Liver (tissue), 9 donors: ENCODE measurements around the gene DNAJC8. TPM values are rescaled to one million over a fixed set of nuclear protein-coding genes. Genes with fewer than 3 reads are reported as not detected.

Source experiments
- DNase-seq: peaks from one replicate; pipeline ENCODE4 v3.0.0-alpha.2; 2017; ENCODE audit warnings: low spot score
- H3K27ac ChIP-seq, 2 donors: one replicate each; pipeline ENCODE4 v1.7.0; 2013; ENCODE audit warnings: inconsistent platforms in 2 of 2, low read length in 2 of 2, control low read depth in 1 of 2, low read depth in 1 of 2, mild to moderate bottlenecking in 1 of 2
- H3K27me3 ChIP-seq, 4 donors: one replicate each; pipeline versions ENCODE4 v1.6.1 to v1.7.0; 2013; ENCODE audit warnings: low read length in 3 of 4, inconsistent platforms in 1 of 4, mild to moderate bottlenecking in 1 of 4, moderate library complexity in 1 of 4; ENCODE audit not compliant: control insufficient read depth in 4 of 4, insufficient read depth in 4 of 4
- H3K36me3 ChIP-seq, 4 donors: one replicate each; pipeline versions ENCODE4 v1.6.1 to v1.7.0; 2013; ENCODE audit warnings: low read length in 3 of 4, mild to moderate bottlenecking in 3 of 4, low read depth in 1 of 4, moderate library complexity in 1 of 4; ENCODE audit not compliant: control insufficient read depth in 4 of 4, insufficient read depth in 3 of 4
- H3K4me1 ChIP-seq, 4 donors: one replicate each; pipeline versions ENCODE4 v1.6.1 to v1.7.0; 2013; ENCODE audit warnings: low read length in 3 of 4, mild to moderate bottlenecking in 3 of 4, moderate library complexity in 1 of 4; ENCODE audit not compliant: control insufficient read depth in 4 of 4, insufficient read depth in 4 of 4
- H3K4me3 ChIP-seq, 3 donors: one replicate each; pipeline versions ENCODE4 v1.6.1 to v1.7.0; 2013; ENCODE audit warnings: low read length in 3 of 3, control low read depth in 1 of 3, low read depth in 1 of 3, mild to moderate bottlenecking in 1 of 3
- H3K9ac ChIP-seq, 2 donors: one replicate each; pipeline ENCODE4 v1.7.0; 2013; ENCODE audit warnings: low read length in 2 of 2, mild to moderate bottlenecking in 2 of 2, moderate library complexity in 2 of 2, control low read depth in 1 of 2, low read depth in 1 of 2
- H3K9me3 ChIP-seq, 4 donors: one replicate each; pipeline versions ENCODE4 v1.6.1 to v1.7.0; 2013; ENCODE audit warnings: low read length in 3 of 4; ENCODE audit not compliant: control insufficient read depth in 4 of 4
- FOXA2 ChIP-seq: IDR thresholded peaks from 2 replicates; pipeline ENCODE4 v1.6.1; 2016; ENCODE audit warnings: antibody characterized with exemption
- GABPA ChIP-seq, 2 donors: IDR thresholded peaks in 1 of 2; conservative IDR thresholded peaks in 1 of 2; 2 replicates each; pipeline ENCODE4 v1.6.1; 2016; ENCODE audit warnings: antibody characterized with exemption in 2 of 2, mild to moderate bottlenecking in 1 of 2, moderate library complexity in 1 of 2
- HNF4A ChIP-seq, 2 donors: conservative IDR thresholded peaks; 2 replicates each; pipeline ENCODE4 v1.6.1; 2016; ENCODE audit warnings: antibody characterized with exemption in 2 of 2, mild to moderate bottlenecking in 2 of 2
- HNF4G ChIP-seq: IDR thresholded peaks from 2 replicates; pipeline ENCODE4 v1.6.1; 2016; ENCODE audit warnings: antibody characterized with exemption
- JUND ChIP-seq, 2 donors: IDR thresholded peaks; 2 replicates each; pipeline ENCODE4 v1.6.1; 2016; ENCODE audit warnings: antibody characterized with exemption in 2 of 2
- NR2F2 ChIP-seq: IDR thresholded peaks from 2 replicates; pipeline ENCODE4 v1.6.1; 2016; ENCODE audit warnings: antibody characterized with exemption
- RAD21 ChIP-seq, 2 donors: IDR thresholded peaks; 2 replicates each; pipeline ENCODE4 v1.6.1; 2016; ENCODE audit warnings: antibody characterized with exemption in 2 of 2, mild to moderate bottlenecking in 2 of 2
- RXRA ChIP-seq, 2 donors: IDR thresholded peaks; 2 replicates each; pipeline ENCODE4 v1.6.1; 2017 to 2018; ENCODE audit warnings: antibody characterized with exemption in 2 of 2, mild to moderate bottlenecking in 1 of 2
- SP1 ChIP-seq: IDR thresholded peaks from 2 replicates; pipeline ENCODE4 v1.6.1; 2018; ENCODE audit warnings: antibody characterized with exemption, mild to moderate bottlenecking
- TAF1 ChIP-seq: conservative IDR thresholded peaks from 2 replicates; pipeline ENCODE4 v1.6.1; 2016; ENCODE audit warnings: antibody characterized with exemption, mild to moderate bottlenecking
- YY1 ChIP-seq: IDR thresholded peaks from 2 replicates; pipeline ENCODE4 v1.6.1; 2016; ENCODE audit warnings: antibody characterized with exemption, mild to moderate bottlenecking
- WGBS: extraction: QIAGEN DNeasy Blood & Tissue Kit; methylation state at CpG from one replicate; pipeline ENCODE4 v1.1.7; 2013; 5-methylcytosine and 5-hydroxymethylcytosine counted together
- polyA plus RNA-seq, 2 donors: library from polyadenylated mRNA; stranded (reverse) in 1 of 2; unstranded in 1 of 2; fragments of 200-250 nt in 1 of 2; fragments of >200 nt in 1 of 2; fragmentation: Nextera tagmentation in 1 of 2; extraction: Ambion mirVana in 1 of 2; gene quantifications; one replicate each; pipeline versions ENCODE4 v1.2.1 to v1.2.3, GENCODE V29; 2013 to 2015
- total RNA-seq, 2 donors: library from RNA; depleted of rRNA; stranded (reverse); fragments of >200 nt; gene quantifications; one replicate each; pipeline ENCODE4 v1.2.3, GENCODE V29; 2014
- TF ChIP-seq, protein P1 (sequence below): IDR thresholded peaks from 2 replicates; pipeline ENCODE4 v1.6.1; 2016; ENCODE audit warnings: antibody characterized with exemption
- TF ChIP-seq, protein P2 (sequence below): IDR thresholded peaks from 2 replicates; pipeline ENCODE4 v1.6.1; 2016; ENCODE audit warnings: antibody characterized with exemption
- TF ChIP-seq, protein P3 (sequence below): IDR thresholded peaks from 2 replicates; pipeline ENCODE4 v1.6.1; 2016; ENCODE audit warnings: antibody characterized with exemption
- TF ChIP-seq, protein P4 (sequence below): IDR thresholded peaks from 2 replicates; pipeline ENCODE4 v1.6.1; 2016; ENCODE audit warnings: antibody characterized with exemption, mild to moderate bottlenecking
- donor health status: healthy.
- donor health status: healthy.
- donor health status: healthy.
- donor health status: healthy.
- donor health status: healthy.

DNAJC8 gene
- total and polyA plus RNA-seq, 4 donors = 14.9 to 38.6 (median 25.2) TPM

DNA sequence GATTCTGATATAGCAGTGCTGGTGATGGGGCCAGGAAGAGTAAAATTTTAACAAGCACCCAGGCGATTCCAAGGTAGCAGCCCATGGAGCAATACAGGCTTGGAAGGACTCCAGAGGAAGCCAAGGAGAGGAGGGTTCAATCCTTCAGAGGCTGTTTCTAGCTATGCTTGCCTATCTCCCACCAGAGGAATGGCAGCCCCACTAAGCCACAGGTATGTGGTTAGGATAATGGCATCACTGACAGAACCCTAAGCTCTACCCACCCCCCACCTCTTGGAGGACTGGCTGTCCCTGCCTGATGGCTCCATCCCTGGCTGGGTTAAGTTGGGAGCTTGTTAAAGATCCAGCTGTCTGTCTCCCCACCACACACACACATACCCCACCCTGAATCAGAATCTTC, 37.0 kb downstream of the DNAJC8 start:
- Histone ChIP-seq H3K27ac (no peak overlapping the region), H3K36me3 (peaks cover 0 to 23% (median 9%) of the 10 kb centered on the region in 4 donors), H3K9me3 (no peaks in the 10 kb centered on the region), H3K9ac (no peak overlapping the region), H3K4me1 (peaks cover 0 to 9% (median 2%) of the 10 kb centered on the region in 4 donors), H3K4me3 (no peak overlapping the region), H3K27me3 (no peaks in the 10 kb centered on the region)
- WGBS = 44% methylated on average over 1 of the region's 1 CpG
- no peak for DNase-seq
- TF ChIP-seq GABPA (IDR thresholded peaks at IDR 0.05 in 1 of 2, conservative IDR thresholded peaks at IDR 0.05 in 1 of 2) = no peak
- no peak for TF ChIP-seq HNF4G
- no peak for TF ChIP-seq YY1
- TF ChIP-seq SP1 = no peak
- TF ChIP-seq TAF1 = no peak
- TF ChIP-seq, protein P1, sequence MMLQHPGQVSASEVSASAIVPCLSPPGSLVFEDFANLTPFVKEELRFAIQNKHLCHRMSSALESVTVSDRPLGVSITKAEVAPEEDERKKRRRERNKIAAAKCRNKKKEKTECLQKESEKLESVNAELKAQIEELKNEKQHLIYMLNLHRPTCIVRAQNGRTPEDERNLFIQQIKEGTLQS = no peak
- TF ChIP-seq, protein P2, sequence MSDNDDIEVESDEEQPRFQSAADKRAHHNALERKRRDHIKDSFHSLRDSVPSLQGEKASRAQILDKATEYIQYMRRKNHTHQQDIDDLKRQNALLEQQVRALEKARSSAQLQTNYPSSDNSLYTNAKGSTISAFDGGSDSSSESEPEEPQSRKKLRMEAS = no peak
- no peak for TF ChIP-seq HNF4A (conservative IDR thresholded peaks at IDR 0.05)
- TF ChIP-seq FOXA2 = no peak
- TF ChIP-seq RAD21 (IDR thresholded peaks at IDR 0.05) = no peak

DNA sequence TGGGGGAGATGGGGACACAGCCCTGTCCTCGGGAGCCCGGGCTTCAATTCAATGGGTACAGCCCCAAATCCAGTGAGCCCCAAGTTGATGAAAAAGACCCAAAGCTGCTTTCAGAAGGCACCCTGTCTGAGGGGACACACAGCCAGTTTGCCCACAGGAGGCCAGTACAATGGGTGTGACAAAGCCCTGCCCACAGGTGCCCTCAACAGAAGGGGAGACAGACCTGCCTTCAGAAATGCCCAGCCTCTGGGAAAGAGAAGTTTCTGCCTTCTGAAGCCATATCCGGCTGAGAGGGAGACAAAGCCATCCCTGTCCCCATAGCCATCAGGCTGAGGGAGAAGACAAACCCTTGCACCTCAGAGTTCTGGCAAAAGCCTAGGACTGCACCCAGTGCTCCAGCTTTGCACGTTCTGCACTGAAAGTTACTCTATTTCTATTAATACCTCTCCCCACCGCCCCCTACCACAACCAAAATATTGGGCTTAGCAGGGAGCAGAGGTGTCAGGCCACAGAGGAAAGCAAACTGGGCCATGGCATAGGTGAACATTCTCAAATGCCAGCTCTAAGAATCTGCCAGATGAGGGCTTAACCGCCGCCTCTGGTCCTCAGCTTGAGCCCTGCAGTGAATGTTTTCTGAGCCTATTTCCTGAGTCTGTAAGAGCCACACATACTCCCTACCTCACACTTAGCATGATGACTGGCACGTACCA, 38.3 kb downstream of the DNAJC8 start:
- WGBS = 89% methylated on average over 8 of the region's 8 CpGs
- Histone ChIP-seq H3K9ac (no peak overlapping the region), H3K27ac (no peak overlapping the region), H3K4me3 (no peak overlapping the region), H3K27me3 (no peaks in the 10 kb centered on the region), H3K4me1 (peaks cover 0 to 3% (median 0%) of the 10 kb centered on the region in 4 donors), H3K9me3 (no peaks in the 10 kb centered on the region), H3K36me3 (peaks cover 0 to 12% (median 5%) of the 10 kb centered on the region in 4 donors)
- DNase-seq = no peak
- TF ChIP-seq RAD21 (IDR thresholded peaks at IDR 0.05) = no peak
- no peak for TF ChIP-seq RXRA (IDR thresholded peaks at IDR 0.05)
- TF ChIP-seq, protein P3, sequence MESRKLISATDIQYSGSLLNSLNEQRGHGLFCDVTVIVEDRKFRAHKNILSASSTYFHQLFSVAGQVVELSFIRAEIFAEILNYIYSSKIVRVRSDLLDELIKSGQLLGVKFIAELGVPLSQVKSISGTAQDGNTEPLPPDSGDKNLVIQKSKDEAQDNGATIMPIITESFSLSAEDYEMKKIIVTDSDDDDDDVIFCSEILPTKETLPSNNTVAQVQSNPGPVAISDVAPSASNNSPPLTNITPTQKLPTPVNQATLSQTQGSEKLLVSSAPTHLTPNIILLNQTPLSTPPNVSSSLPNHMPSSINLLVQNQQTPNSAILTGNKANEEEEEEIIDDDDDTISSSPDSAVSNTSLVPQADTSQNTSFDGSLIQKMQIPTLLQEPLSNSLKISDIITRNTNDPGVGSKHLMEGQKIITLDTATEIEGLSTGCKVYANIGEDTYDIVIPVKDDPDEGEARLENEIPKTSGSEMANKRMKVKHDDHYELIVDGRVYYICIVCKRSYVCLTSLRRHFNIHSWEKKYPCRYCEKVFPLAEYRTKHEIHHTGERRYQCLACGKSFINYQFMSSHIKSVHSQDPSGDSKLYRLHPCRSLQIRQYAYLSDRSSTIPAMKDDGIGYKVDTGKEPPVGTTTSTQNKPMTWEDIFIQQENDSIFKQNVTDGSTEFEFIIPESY = no peak
- TF ChIP-seq, protein P4, sequence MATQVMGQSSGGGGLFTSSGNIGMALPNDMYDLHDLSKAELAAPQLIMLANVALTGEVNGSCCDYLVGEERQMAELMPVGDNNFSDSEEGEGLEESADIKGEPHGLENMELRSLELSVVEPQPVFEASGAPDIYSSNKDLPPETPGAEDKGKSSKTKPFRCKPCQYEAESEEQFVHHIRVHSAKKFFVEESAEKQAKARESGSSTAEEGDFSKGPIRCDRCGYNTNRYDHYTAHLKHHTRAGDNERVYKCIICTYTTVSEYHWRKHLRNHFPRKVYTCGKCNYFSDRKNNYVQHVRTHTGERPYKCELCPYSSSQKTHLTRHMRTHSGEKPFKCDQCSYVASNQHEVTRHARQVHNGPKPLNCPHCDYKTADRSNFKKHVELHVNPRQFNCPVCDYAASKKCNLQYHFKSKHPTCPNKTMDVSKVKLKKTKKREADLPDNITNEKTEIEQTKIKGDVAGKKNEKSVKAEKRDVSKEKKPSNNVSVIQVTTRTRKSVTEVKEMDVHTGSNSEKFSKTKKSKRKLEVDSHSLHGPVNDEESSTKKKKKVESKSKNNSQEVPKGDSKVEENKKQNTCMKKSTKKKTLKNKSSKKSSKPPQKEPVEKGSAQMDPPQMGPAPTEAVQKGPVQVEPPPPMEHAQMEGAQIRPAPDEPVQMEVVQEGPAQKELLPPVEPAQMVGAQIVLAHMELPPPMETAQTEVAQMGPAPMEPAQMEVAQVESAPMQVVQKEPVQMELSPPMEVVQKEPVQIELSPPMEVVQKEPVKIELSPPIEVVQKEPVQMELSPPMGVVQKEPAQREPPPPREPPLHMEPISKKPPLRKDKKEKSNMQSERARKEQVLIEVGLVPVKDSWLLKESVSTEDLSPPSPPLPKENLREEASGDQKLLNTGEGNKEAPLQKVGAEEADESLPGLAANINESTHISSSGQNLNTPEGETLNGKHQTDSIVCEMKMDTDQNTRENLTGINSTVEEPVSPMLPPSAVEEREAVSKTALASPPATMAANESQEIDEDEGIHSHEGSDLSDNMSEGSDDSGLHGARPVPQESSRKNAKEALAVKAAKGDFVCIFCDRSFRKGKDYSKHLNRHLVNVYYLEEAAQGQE = no peak
- no peak for TF ChIP-seq NR2F2
- TF ChIP-seq JUND (IDR thresholded peaks at IDR 0.05) = no peak
- TF ChIP-seq SP1 = no peak
- TF ChIP-seq GABPA (IDR thresholded peaks at IDR 0.05 in 1 of 2, conservative IDR thresholded peaks at IDR 0.05 in 1 of 2) = no peak
- no peak for TF ChIP-seq TAF1
- TF ChIP-seq, protein P1 = no peak
